ENCODE measurements around the gene CLCN5. TPM values are rescaled to one million over a fixed set of nuclear protein-coding genes. Genes with fewer than 3 reads are reported as not detected.

CLCN5 gene
- total RNA-seq, 4 donors from 2014 or later: 2.7 to 13.1 (median 6.8) TPM

- H3K36me3 ChIP-seq: no peaks in the 10 kb centered on the region
- in situ Hi-C loops (cut with MboI; ENCODE audit: low sequenced_read_pairs in 4 of 4) (no loop called here), intact Hi-C loops (cut with DNase I; ENCODE audit: low total_unique reads) (no loop called here)
- H3K4me3 ChIP-seq: no peak overlapping the region
- no peaks in the 10 kb centered on the region for H3K27me3 ChIP-seq
- TF ChIP-seq POLR2A (IDR thresholded peaks at IDR 0.05): no peak
- no peak for TF ChIP-seq CTCF (IDR thresholded peaks at IDR 0.05 in 4 of 5, conservative IDR thresholded peaks at IDR 0.05 in 1 of 5)
- DNase-seq: no peak
- H3K9me3 ChIP-seq: peaks cover 0 to 5% (median 0%) of the 10 kb centered on the region in 3 donors
- no peak overlapping the region for H3K27ac ChIP-seq
- ATAC-seq: no peak
- no peaks in the 10 kb centered on the region for H3K4me1 ChIP-seq
Measured at GRCh38 chrX:49934729-49935128, 12.3 kb downstream of the CLCN5 start.

GRCh38 chrX:49947781-49948180 lies 25.4 kb downstream of the CLCN5 start:
- Histone ChIP-seq H3K36me3 (no peaks in the 10 kb centered on the region), H3K4me3 (no peak overlapping the region), H3K9me3 (no peaks in the 10 kb centered on the region), H3K4me1 (peaks cover 6 to 16% of the 10 kb centered on the region in 2 donors), H3K27me3 (no peaks in the 10 kb centered on the region), H3K27ac (no peak overlapping the region)
- in situ Hi-C loops (cut with MboI; ENCODE audit: low sequenced_read_pairs in 4 of 4): no loop called here
- DNase-seq: no peak
- TF ChIP-seq POLR2A (IDR thresholded peaks at IDR 0.05) (no peak), CTCF (IDR thresholded peaks at IDR 0.05 in 4 of 5, conservative IDR thresholded peaks at IDR 0.05 in 1 of 5) (no peak)
- intact Hi-C loops (cut with DNase I; ENCODE audit: low total_unique reads): no loop called here
- no peak for ATAC-seq

GRCh38 chrX:49949961-49950360 lies 27.6 kb downstream of the CLCN5 start:
- ATAC-seq: no peak
- Histone ChIP-seq H3K4me3 (no peak overlapping the region), H3K4me1 (peaks cover 6 to 19% of the 10 kb centered on the region in 2 donors), H3K9me3 (no peaks in the 10 kb centered on the region), H3K27me3 (no peaks in the 10 kb centered on the region), H3K27ac (no peak overlapping the region), H3K36me3 (no peaks in the 10 kb centered on the region)
- no peak for TF ChIP-seq CTCF (IDR thresholded peaks at IDR 0.05 in 4 of 5, conservative IDR thresholded peaks at IDR 0.05 in 1 of 5)
- no peak for TF ChIP-seq POLR2A (IDR thresholded peaks at IDR 0.05)
- intact Hi-C loops (cut with DNase I; ENCODE audit: low total_unique reads): no loop called here
- no peak for DNase-seq
- in situ Hi-C loops (cut with MboI; ENCODE audit: low sequenced_read_pairs in 4 of 4): no loop called here

- intact Hi-C loops (cut with DNase I; ENCODE audit: low total_unique reads): no loop called here
- peak; percentile 93 for ATAC-seq
Measured at GRCh38 chrX:49951524-49952193, 29.3 kb downstream of the CLCN5 start.

More at GRCh38 chrX:49951524-49952193, 29.3 kb downstream of the CLCN5 start:
- no peak for DNase-seq
- no peaks in the 10 kb centered on the region for H3K9me3 ChIP-seq
- H3K4me3 ChIP-seq: no peak overlapping the region
- in situ Hi-C loops (cut with MboI; ENCODE audit: low sequenced_read_pairs in 4 of 4): no loop called here
- H3K27me3 ChIP-seq: no peaks in the 10 kb centered on the region
- peaks cover 6 to 27% of the 10 kb centered on the region in 2 donors for H3K4me1 ChIP-seq
- no peak for TF ChIP-seq CTCF (IDR thresholded peaks at IDR 0.05 in 4 of 5, conservative IDR thresholded peaks at IDR 0.05 in 1 of 5)
- TF ChIP-seq POLR2A (IDR thresholded peaks at IDR 0.05): no peak
- no peaks in the 10 kb centered on the region for H3K36me3 ChIP-seq
- H3K27ac ChIP-seq: peak overlapping the region; percentile 47 to 77 (median 68)

Measured in gastrocnemius medialis (tissue), 4 donors.